Stimulated activated naive CD8-positive, alpha-beta T cell treated with anti-CD3 and anti-CD28 coated beads, Interleukin-15, Interleukin-2, amounts not matched to agents 100 ng/mL and 50 ng/mL, for 24 hours (primary cell): ENCODE results near the gene CHRNA10.
"Not testable (repeated sequence)": the region's sequence is repeated elsewhere in the genome, so short reads cannot be mapped to it uniquely, and the experiment has no call there.

Experiments
- H3K27ac Mint-ChIP-seq: one replicate; pipeline ENCODE4 v1.8.0; 2021; ENCODE audit warnings: mild to moderate bottlenecking, mixed read lengths
- H3K27me3 Mint-ChIP-seq: one replicate; pipeline ENCODE4 v1.8.0; 2021; ENCODE audit warnings: mixed read lengths
- H3K36me3 Mint-ChIP-seq: one replicate; pipeline ENCODE4 v1.8.0; 2021; ENCODE audit warnings: low read depth, mixed read lengths
- H3K4me1 Mint-ChIP-seq: one replicate; pipeline ENCODE4 v1.8.0; 2021; ENCODE audit warnings: low read depth, mixed read lengths
- H3K4me3 Mint-ChIP-seq: one replicate; pipeline ENCODE4 v1.8.0; 2021; ENCODE audit warnings: mild to moderate bottlenecking, mixed read lengths
- H3K9me3 Mint-ChIP-seq: one replicate; pipeline ENCODE4 v1.8.0; 2021; ENCODE audit warnings: mixed read lengths

The CHRNA10 gene

GRCh38 chr11:3649374-3649773, 21.8 kb downstream of the CHRNA10 start:
- not testable (repeated sequence) for H3K4me3 Mint-ChIP-seq, H3K4me1 Mint-ChIP-seq, H3K27ac Mint-ChIP-seq, H3K9me3 Mint-ChIP-seq, H3K36me3 Mint-ChIP-seq
- peaks cover 42% of the 10 kb centered on the region for H3K27me3 Mint-ChIP-seq

- H3K4me3 Mint-ChIP-seq: not testable (repeated sequence)
Observed at GRCh38 chr11:3648843-3649242, 22.3 kb downstream of the CHRNA10 start.

GRCh38 chr11:3645552-3645951, 25.6 kb downstream of the CHRNA10 start:
- Mint-ChIP-seq H3K9me3 (no peaks in the 10 kb centered on the region), H3K27me3 (peaks cover 40% of the 10 kb centered on the region)

More at GRCh38 chr11:3648843-3649242, 22.3 kb downstream of the CHRNA10 start:
- H3K36me3 Mint-ChIP-seq, H3K27ac Mint-ChIP-seq, H3K9me3 Mint-ChIP-seq, H3K4me1 Mint-ChIP-seq: not testable (repeated sequence)
- peaks cover 44% of the 10 kb centered on the region for H3K27me3 Mint-ChIP-seq

GRCh38 chr11:3644817-3645235, 26.4 kb downstream of the CHRNA10 start, which contains the start of gene ART1:
ART1 (plus strand) TSS chr11:3645128; CDS start chr11:3659214, 14,086 bp downstream.
- H3K4me3 Mint-ChIP-seq: no peak within 1 kb of the TSS
- H3K27me3 Mint-ChIP-seq: peaks cover 32% of the 10 kb centered on the region
- H3K4me1 Mint-ChIP-seq: peaks cover 5% of the 10 kb centered on the region
- H3K27ac Mint-ChIP-seq: no peak within 1 kb of the TSS
- no peaks in the 10 kb centered on the region for H3K9me3 Mint-ChIP-seq
- H3K36me3 Mint-ChIP-seq: no peaks in the 10 kb centered on the region

More at GRCh38 chr11:3645552-3645951, 25.6 kb downstream of the CHRNA10 start:
- Mint-ChIP-seq H3K4me1 (peaks cover 5% of the 10 kb centered on the region), H3K27ac (no peak overlapping the region), H3K4me3 (no peak overlapping the region), H3K36me3 (no peaks in the 10 kb centered on the region)

GRCh38 chr11:3643102-3643546, 28.1 kb downstream of the CHRNA10 start:
- Mint-ChIP-seq H3K27me3 (peaks cover 19% of the 10 kb centered on the region), H3K4me3 (peak overlapping the region; percentile 73)
- not testable (repeated sequence) for H3K36me3 Mint-ChIP-seq, H3K9me3 Mint-ChIP-seq, H3K4me1 Mint-ChIP-seq, H3K27ac Mint-ChIP-seq

GRCh38 chr11:3642071-3642951, 28.9 kb downstream of the CHRNA10 start:
- Mint-ChIP-seq H3K27me3 (peaks cover 17% of the 10 kb centered on the region), H3K4me3 (peak overlapping the region; percentile 73), H3K4me1 (peaks cover 5% of the 10 kb centered on the region), H3K36me3 (no peaks in the 10 kb centered on the region), H3K27ac (no peak overlapping the region), H3K9me3 (no peaks in the 10 kb centered on the region)

- Mint-ChIP-seq H3K4me3 (peak within 1 kb of the TSS; percentile 73), H3K36me3 (no peaks in the 10 kb centered on the region), H3K9me3 (no peaks in the 10 kb centered on the region), H3K4me1 (peaks cover 5% of the 10 kb centered on the region), H3K27ac (no peak within 1 kb of the TSS), H3K27me3 (peaks cover 14% of the 10 kb centered on the region)
Observed at GRCh38 chr11:3641701-3642070, 29.5 kb downstream of the CHRNA10 start, which contains the start of gene ART5. ART5 (minus strand) TSS chr11:3641992; CDS start chr11:3641862, 130 bp downstream.

GRCh38 chr11:3641191-3641590, 30.0 kb downstream of the CHRNA10 start:
- H3K27me3 Mint-ChIP-seq: peaks cover 11% of the 10 kb centered on the region
- H3K9me3 Mint-ChIP-seq: no peaks in the 10 kb centered on the region
- peaks cover 5% of the 10 kb centered on the region for H3K4me1 Mint-ChIP-seq
- H3K27ac Mint-ChIP-seq: no peak overlapping the region
- H3K36me3 Mint-ChIP-seq: no peaks in the 10 kb centered on the region
- peak overlapping the region; percentile 47 for H3K4me3 Mint-ChIP-seq

- no peaks in the 10 kb centered on the region for H3K9me3 Mint-ChIP-seq
- peaks cover 5% of the 10 kb centered on the region for H3K4me1 Mint-ChIP-seq
- no peak overlapping the region for H3K4me3 Mint-ChIP-seq
- H3K36me3 Mint-ChIP-seq: no peaks in the 10 kb centered on the region
- H3K27me3 Mint-ChIP-seq: peaks cover 11% of the 10 kb centered on the region
- no peak overlapping the region for H3K27ac Mint-ChIP-seq
Observed at GRCh38 chr11:3639841-3640240, 31.3 kb downstream of the CHRNA10 start.

- no peak overlapping the region for H3K27ac Mint-ChIP-seq
- peaks cover 5% of the 10 kb centered on the region for H3K27me3 Mint-ChIP-seq
- H3K4me3 Mint-ChIP-seq: no peak overlapping the region
- no peaks in the 10 kb centered on the region for H3K9me3 Mint-ChIP-seq
- peaks cover 5% of the 10 kb centered on the region for H3K4me1 Mint-ChIP-seq
- H3K36me3 Mint-ChIP-seq: no peaks in the 10 kb centered on the region
Observed at GRCh38 chr11:3638513-3638912, 32.7 kb downstream of the CHRNA10 start.

GRCh38 chr11:3637201-3637600, 34.0 kb downstream of the CHRNA10 start:
- Mint-ChIP-seq H3K27me3 (peaks cover 5% of the 10 kb centered on the region), H3K36me3 (no peaks in the 10 kb centered on the region), H3K27ac (no peak overlapping the region), H3K9me3 (no peaks in the 10 kb centered on the region), H3K4me1 (no peaks in the 10 kb centered on the region), H3K4me3 (no peak overlapping the region)

- no peaks in the 10 kb centered on the region for H3K9me3 Mint-ChIP-seq
- H3K4me1 Mint-ChIP-seq: no peaks in the 10 kb centered on the region
Observed at GRCh38 chr11:3635641-3636375, 35.4 kb downstream of the CHRNA10 start.

GRCh38 chr11:3632070-3632660, 39.0 kb downstream of the CHRNA10 start:
- H3K27ac Mint-ChIP-seq: no peak overlapping the region
- no peaks in the 10 kb centered on the region for H3K27me3 Mint-ChIP-seq
- no peak overlapping the region for H3K4me3 Mint-ChIP-seq
- H3K36me3 Mint-ChIP-seq: no peaks in the 10 kb centered on the region
- no peaks in the 10 kb centered on the region for H3K9me3 Mint-ChIP-seq
- no peaks in the 10 kb centered on the region for H3K4me1 Mint-ChIP-seq

More at GRCh38 chr11:3635641-3636375, 35.4 kb downstream of the CHRNA10 start:
- Mint-ChIP-seq H3K27me3 (no peaks in the 10 kb centered on the region), H3K36me3 (no peaks in the 10 kb centered on the region), H3K27ac (no peak overlapping the region), H3K4me3 (no peak overlapping the region)

- H3K27me3 Mint-ChIP-seq: peaks cover 5% of the 10 kb centered on the region
- no peaks in the 10 kb centered on the region for H3K9me3 Mint-ChIP-seq
- H3K27ac Mint-ChIP-seq: no peak overlapping the region
- H3K4me3 Mint-ChIP-seq: no peak overlapping the region
- H3K36me3 Mint-ChIP-seq: no peaks in the 10 kb centered on the region
- H3K4me1 Mint-ChIP-seq: peaks cover 5% of the 10 kb centered on the region
Observed at GRCh38 chr11:3631331-3631730, 39.9 kb downstream of the CHRNA10 start.

- no peaks in the 10 kb centered on the region for H3K9me3 Mint-ChIP-seq
- H3K36me3 Mint-ChIP-seq: no peaks in the 10 kb centered on the region
- no peak overlapping the region for H3K4me3 Mint-ChIP-seq
- H3K4me1 Mint-ChIP-seq: peaks cover 6% of the 10 kb centered on the region
- H3K27ac Mint-ChIP-seq: no peak overlapping the region
- H3K27me3 Mint-ChIP-seq: peaks cover 5% of the 10 kb centered on the region
Observed at GRCh38 chr11:3627291-3627690, 43.9 kb downstream of the CHRNA10 start.
